ENCODE data around the gene ZPR1.
"Not testable (repeated sequence)": the region's sequence is repeated elsewhere in the genome, so short reads cannot be mapped to it uniquely, and the experiment has no call there.

Gene ZPR1

GRCh38 chr11:116787786-116788486 lies at the start of gene ZPR1:
Gene ZPR1, minus strand, starts transcription at chr11:116788023. Its CDS starts 33 bp downstream, at chr11:116787990.
- peak; percentile 88 for DNase-seq

DNA sequence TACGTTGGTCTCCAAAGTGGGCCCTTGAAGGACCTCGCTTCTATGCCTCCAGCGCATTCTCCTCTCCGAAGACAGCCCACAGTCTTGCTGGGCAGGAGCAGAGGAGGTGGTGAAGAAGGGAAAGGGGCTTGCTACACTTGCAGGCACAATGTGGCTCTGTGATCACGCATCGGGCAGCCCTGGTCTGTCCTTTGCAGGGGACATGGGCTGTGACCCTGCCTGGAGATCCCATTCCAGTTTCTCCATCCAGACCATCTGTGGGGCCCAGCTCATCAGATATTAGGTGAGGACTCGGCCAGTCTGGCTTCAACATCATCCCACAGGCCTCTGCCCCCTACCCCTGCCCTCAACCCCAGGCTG lies 48.8 kb upstream of the ZPR1 start:
- no peak for DNase-seq

DNA sequence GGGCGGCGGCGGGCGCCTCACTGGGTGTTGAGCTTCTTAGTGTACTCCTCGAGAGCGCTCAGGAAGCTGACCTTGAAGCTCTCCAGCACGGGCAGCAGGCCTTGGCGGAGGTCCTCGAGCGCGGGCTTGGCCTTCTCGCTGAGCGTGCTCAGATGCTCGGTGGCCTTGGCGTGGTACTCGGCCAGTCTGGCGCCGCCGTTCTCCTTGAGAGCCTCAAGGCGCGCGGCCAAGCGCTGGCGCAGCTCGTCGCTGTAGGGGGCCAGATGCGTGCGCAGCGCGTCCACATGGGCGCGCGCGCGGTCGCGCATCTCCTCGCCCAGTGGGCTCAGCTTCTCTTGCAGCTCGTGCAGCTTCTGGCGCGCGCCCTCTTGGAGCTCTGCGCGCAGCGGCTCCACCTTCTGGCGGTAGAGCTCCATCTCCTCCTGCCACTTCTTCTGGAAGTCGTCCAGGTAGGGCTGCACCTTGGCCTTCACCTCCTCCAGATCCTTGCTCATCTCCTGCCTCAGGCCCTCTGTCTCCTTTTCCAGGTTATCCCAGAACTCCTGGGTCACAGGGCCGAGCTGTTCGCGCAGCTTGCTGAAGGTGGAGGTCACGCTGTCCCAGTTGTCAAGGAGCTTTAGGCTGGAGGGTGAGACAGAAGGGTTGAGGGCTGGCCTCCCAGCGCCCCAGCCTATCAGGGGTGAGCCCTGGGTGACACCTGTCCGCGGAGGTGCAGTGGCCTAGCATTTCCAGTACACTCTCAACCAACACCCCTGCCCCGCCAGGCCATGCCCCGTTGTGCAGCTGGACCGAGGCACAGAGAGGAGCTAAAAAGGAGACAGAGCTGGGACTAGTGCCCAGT lies 48.2 kb upstream of the ZPR1 start:
- DNase-seq, result peak; percentile 86

- DNase-seq, result no peak
Measured at GRCh38 chr11:116835042-116835772, 47.4 kb upstream of the ZPR1 start.

GRCh38 chr11:116834535-116835041 lies 46.8 kb upstream of the ZPR1 start:
- DNase-seq, result not testable (repeated sequence)

- DNase-seq, result no peak
Measured at GRCh38 chr11:116833816-116834534, 46.2 kb upstream of the ZPR1 start.

DNA sequence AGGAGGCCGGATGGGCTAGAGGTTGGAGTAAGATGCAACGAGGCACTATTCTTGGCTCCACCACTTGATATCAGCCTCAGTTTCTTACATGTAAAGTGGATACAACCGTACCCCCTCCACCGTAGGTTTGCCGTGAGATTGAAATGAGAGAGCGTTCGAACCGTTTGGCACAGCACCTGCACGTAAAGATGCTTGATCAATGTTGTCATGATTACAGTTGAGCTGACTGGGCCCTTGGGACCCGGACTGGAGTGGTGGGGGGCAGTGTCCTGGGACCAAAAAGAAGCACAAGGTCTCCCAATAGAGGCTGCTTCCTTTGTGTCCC lies 45.6 kb upstream of the ZPR1 start:
- no peak for DNase-seq

DNA sequence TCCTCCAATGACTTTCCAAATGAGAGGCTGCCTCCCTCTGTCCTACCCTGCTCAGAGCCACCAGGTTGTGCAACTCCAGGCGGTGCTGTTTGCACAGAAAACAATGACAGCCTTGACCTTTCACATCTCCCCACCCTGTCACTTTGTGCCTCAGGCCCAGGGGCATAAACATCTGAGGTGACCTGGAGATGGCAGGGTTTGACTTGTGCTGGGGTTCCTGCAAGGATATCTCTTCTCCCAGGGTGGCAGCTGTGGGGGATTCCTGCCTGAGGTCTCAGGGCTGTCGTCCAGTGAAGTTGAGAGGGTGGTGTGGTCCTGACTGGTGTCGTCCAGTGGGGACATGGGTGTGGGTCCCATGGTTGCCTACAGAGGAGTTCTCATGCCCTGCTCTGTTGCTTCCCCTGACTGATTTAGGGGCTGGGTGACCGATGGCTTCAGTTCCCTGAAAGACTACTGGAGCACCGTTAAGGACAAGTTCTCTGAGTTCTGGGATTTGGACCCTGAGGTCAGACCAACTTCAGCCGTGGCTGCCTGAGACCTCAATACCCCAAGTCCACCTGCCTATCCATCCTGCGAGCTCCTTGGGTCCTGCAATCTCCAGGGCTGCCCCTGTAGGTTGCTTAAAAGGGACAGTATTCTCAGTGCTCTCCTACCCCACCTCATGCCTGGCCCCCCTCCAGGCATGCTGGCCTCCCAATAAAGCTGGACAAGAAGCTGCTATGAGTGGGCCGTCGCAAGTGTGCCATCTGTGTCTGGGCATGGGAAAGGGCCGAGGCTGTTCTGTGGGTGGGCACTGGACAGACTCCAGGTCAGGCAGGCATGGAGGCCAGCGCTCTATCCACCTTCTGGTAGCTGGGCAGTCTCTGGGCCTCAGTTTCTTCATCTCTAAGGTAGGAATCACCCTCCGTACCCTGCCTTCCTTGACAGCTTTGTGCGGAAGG lies 44.8 kb upstream of the ZPR1 start:
- no peak for DNase-seq

GRCh38 chr11:116831790-116832349 lies 44.0 kb upstream of the ZPR1 start:
- DNase-seq, result no peak

- DNase-seq, result no peak
Measured at GRCh38 chr11:116830184-116830912, 42.5 kb upstream of the ZPR1 start.

- no peak for DNase-seq
Measured at GRCh38 chr11:116829525-116830183, 41.8 kb upstream of the ZPR1 start, which contains the start of gene APOC3. Gene APOC3, plus strand, starts transcription at chr11:116829907. Its CDS starts 676 bp downstream, at chr11:116830583.

- DNase-seq, result no peak
Measured at GRCh38 chr11:116828632-116829524, 41.1 kb upstream of the ZPR1 start.

DNA sequence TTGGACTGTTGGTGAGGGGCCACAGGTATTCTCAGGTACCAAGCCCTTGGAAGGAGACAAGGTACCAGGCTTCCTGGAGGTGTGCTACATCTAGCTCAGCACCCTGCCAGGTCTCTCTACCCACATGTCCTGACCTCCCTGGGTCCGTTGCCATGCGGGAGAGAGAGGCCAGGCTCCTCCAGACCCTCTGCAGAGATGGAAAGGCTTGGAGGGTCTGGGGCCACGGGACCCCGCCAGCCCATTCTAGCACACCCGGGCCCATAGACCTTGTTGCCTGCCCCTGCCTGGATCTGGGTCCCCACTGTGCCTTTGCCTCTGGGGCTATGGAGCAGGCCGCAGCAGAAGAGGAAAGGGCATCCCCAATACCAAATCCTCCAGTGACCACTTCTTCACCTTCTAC lies 39.6 kb upstream of the ZPR1 start:
- no peak for DNase-seq

DNA sequence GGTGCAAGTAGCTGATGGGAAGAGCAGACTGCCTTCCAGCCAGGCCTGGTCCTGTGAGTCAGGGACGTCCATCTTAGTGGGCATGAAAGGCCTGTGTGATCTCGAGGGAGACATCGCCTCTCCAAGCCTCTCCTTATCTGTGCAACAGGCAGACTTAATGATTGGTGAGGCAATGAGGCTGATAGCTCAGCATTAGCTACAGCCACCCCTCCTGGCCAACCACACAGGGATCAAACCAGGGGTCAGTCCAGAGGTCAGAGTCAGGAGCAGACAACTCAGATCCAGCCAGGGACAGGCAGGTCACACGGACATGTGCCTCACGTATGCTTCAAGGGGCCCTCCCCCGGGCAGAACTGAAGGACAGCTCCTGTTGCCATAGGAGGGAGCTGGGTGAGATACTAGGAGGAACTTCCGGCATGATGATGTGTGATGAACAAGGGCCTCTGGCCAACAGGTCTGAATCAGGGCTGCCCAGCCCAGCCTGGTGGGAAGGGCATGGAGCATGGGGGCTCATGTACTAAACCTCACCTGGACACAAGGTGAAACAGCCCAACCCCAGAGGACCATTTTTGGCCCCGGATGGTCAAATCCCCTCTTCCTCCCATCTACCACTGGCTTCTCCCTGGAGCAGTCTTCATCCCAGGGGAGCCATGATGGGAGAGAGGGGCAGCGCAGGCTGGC lies 39.1 kb upstream of the ZPR1 start:
- DNase-seq, result no peak

DNA sequence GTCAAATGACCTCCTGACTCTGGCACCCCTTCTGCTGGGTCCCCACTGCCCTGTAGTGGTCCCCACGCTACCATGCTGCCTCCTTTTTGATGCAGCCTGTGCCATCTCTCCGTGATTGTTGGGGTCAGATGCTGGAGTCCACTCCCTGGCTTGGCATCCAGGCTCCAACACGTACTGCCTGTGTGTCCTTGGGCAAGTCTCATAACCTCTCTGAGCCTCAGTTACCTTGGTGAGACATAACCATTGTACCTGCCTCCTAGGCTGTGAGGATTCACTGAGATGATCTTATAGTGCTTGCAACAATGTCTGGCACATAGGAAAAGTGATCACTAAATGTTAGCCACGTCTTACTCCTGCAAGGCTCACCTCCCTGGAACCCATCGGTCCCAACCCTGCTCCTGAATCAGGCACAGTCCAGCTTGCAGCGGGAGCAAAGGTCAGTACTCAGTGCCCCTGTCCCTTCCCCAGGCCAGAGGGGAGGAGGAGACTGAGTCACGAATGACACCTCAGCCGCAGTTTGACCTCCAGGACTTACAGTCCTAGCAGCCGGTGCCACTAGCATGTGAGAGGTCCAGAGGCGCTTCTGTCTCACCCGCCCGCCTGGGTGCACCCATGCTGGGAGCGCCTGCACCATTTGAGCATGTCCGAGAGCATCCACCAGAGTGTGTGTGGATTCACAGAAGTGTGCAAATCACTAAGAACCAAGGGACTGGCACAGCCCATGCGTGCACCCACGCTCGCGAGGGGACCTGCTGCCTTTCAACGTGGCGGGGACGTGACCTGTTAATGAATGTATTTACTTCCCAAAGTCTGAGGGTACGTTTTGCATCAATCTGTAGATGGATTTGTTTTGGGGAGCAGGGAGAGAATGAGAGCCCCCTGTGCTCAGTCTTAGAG lies 38.3 kb upstream of the ZPR1 start:
- DNase-seq, result no peak

DNA sequence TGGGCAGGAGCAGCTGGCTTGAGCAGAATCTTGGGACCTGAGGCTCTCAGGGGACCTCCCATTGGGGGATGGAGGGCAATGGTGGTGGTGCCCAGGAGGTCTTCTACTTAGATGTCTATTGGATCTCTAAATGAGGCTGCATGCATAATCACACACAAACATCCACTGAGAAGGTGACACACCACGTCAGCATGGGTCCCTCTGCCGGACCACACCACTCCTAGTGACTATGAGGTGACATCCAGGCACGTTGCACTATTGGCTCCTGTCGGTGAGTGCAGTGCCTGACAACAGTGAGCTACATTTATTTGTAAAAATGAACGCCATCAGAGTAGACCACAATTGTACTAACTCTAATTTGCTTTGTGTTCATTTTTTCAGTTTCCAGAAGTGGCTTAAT lies 37.6 kb upstream of the ZPR1 start:
- no peak for DNase-seq
